GM19239 (cell line): ENCODE data around the gene NOSTRIN.
"Not testable (repeated sequence)": the region's sequence is repeated elsewhere in the genome, so short reads cannot be mapped to it uniquely, and the experiment has no call there.

Experiments
- DNase-seq: peaks from one replicate; pipeline ENCODE4 v3.0.0; 2011; ENCODE audit warnings: low spot score; ENCODE audit not compliant: insufficient read length
- FAIRE-seq: peaks from 2 replicates; lab custom pipeline; 2011; peaks lifted over from hg19 to GRCh38; lab: Jason Lieb, UNC

The NOSTRIN gene

GRCh38 chr2:168787782-168788376 lies 14.6 kb upstream of the NOSTRIN start:
- no peak for DNase-seq
- no peak for FAIRE-seq

GRCh38 chr2:168789776-168790175 lies 12.7 kb upstream of the NOSTRIN start:
- DNase-seq (no peak), FAIRE-seq (no peak)

DNA sequence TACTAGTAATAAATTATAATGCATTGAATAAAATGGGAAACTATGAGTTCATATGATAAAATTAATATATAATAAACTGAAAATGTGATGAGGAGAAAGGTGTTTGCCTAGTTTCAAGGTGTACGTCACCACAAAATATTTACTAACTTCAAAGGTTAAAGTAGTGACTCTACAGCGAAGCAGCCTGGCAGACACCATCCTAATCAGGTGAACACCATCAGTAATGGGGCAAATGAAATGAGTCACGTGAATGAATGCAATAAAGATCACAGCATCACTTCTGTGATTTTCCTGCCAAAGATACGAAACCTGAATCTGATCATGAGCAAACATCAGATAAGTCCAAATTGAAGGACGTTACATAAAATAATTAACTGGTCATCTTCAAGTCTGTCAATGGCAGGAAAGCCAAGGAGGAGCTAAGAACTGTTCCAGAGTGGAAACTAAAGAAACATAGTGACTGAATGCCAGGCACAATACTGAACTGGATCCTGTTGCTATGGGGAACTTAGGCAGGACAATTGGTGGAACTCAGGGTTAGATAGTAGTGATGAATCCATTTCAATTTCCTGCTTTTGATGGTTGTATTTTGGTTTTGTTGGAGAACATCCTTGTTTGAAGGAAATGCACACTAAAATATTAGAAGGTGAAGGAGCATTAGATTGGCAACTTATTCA lies 12.1 kb upstream of the NOSTRIN start:
- FAIRE-seq (no peak), DNase-seq (no peak)

DNA sequence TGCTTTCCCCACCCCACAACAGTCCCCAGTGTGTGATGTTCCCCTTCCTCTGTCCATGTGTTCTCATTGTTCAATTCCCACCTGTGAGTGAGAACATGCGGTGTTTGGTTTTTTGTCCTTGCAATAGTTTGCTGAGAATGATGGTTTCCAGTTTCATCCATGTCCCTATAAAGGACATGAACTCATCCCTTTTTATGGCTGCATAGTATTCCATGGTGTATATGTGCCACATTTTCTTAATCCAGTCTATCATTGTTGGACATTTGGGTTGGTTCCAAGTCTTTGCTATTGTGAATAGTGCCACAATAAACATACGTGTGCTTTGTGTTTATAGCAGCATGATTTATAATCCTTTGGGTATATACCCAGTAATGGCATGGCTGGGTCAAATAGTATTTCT lies 11.3 kb upstream of the NOSTRIN start:
- not testable (repeated sequence) for DNase-seq, FAIRE-seq

DNA sequence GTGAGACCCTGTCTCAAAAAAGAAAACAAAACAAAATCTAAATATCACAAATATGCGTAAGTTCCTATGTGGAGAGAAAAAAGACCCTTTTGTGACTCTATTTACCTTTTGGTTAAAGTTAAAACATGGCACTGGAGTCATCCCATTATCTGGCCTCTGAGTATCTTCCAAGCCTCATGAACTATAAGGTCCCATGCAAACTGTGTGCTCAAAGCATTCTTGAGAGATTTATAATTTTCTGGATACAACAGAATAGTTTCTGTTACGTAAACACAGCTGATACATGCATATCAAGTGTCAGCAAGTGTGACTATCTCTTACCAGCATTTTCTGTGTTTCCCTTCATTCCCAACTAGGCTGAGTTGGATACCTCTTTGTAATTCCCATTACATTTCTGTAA lies 8.8 kb upstream of the NOSTRIN start:
- FAIRE-seq: no peak
- no peak for DNase-seq

DNA sequence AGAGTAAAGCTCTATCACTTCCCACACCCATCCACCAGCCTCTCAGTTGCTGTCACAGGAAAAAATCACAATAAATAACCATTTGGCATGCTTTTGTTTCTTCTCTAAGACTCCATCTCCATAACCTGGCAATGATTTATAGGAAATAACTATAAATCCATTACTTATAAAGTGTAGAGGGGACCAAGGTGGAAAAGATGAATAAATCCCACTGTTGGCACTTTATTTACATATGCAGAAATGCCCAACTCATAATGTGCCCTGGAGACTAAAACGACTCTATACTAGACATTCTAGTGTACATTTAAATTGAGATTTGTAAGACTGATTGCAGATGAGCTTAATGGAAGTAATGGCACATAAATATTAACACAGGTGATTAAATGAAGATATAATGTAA lies 7.5 kb upstream of the NOSTRIN start:
- DNase-seq (no peak), FAIRE-seq (no peak)

DNA sequence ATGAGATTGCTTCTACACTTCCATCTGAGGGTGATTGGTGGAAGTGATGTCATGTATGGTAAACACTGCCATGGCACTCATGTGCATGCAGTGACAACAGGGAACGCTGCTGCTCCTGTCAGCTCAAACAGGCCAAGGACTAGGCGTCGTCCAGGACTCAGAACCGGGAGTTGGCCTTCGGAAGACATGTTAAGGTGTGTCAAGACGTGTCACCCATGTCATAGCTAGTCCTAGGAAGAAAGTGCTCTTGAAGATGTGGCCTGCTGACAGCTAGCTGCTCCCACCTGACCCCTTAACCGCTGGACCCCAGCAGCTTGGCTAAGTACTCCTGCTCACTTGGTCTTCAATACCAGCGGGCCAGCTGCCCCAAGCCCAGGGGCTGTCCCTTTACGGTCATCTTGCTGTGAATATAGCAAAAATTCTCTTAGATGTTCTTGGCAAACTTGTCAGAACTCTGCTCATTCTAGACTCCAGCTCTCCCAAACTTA lies 6.3 kb upstream of the NOSTRIN start:
- DNase-seq (no peak), FAIRE-seq (no peak)

GRCh38 chr2:168796583-168797285 lies 5.7 kb upstream of the NOSTRIN start:
- DNase-seq: no peak
- FAIRE-seq: no peak

GRCh38 chr2:168797286-168797655 lies 5.2 kb upstream of the NOSTRIN start:
- no peak for DNase-seq
- FAIRE-seq: no peak

GRCh38 chr2:168798076-168798887 lies 4.2 kb upstream of the NOSTRIN start:
- FAIRE-seq: no peak
- no peak for DNase-seq

DNA sequence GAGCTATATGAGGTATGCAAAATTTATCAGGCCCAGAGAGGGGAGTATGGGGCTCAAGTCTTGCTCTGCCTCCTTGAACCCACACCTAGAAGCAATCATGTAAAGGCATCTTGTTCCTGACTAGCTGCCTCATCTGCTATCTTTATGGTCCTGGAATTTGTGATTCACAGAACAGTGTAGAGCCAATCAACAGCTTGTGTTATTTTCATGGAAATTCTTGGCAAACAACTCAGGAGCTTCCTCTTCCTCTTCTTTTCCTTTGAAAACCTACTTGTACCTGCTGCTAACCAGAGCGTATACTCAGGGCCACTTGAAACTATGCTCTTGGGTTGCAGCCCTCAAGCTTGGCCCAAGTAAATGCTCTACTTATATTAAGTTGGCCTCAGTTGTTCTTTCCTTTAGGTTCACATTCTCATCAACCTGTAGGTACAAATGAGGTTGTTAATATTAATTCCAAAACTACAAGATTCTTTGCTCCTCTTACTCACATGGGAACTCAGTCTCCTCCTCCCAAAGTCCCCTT lies 3.5 kb upstream of the NOSTRIN start:
- no peak for FAIRE-seq

DNA sequence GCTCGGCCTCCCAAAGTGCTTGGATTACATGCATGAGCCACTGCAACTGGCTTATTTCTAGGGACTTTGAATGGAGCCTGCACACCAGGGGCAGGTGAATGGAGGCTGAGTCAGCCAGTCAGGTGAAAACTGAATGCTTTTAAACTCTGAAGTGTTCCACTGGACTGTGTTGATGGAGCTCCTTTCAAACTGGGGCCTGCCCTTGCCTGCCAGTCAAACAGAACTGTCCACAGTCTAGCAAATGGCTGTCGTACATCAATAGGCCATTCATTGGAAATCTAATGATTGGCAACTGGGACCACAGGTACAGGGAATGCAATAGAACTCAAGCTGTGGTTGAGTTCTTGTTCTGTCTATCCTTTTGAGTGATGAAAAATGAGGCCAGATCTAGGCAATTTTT lies 966 bp upstream of the NOSTRIN start:
- FAIRE-seq (no peak), DNase-seq (no peak)

More for the DNA sequence above, 3.5 kb upstream of the NOSTRIN start:
- no peak for DNase-seq

DNA sequence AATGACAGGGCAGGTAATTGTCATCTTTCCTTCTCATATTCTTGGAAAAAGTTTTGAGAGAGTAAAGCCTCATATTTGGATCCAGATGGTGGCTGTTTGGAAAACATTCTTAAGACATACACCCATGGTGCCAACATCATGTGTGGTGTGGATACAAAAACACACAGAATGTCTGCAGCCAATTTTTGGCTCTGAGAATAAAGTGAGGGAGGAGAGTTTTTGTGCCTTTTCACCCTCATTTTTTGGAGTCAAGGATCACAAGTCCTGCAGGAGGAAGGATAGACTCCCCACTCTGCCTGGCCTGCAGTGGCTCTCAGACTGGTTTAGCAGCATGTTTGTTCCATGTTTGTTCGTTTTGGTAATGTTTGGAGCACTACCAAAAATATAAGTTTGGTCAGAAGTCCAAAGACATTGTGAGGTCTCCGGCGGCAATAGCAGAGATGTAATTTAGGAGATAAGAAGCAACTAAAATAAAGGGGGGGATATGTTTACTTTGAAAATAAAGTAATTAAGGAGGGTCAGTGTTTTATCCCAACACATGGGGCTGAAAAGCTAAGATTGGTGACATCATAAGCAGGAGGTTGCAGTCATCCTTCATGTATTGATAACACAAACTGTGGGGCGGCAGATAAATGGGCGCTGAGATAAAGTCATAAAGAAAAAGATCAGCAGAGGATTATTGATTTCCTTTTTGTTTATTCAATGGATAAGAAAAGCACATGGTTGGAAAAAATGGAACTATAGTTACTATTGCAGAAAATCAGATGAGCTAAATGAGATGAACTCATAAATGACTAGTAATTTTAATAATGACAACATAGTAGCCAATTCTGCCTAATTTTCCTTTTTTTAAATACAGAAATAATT lies 655 bp downstream of the NOSTRIN start:
- no peak for DNase-seq
- no peak for FAIRE-seq

DNA sequence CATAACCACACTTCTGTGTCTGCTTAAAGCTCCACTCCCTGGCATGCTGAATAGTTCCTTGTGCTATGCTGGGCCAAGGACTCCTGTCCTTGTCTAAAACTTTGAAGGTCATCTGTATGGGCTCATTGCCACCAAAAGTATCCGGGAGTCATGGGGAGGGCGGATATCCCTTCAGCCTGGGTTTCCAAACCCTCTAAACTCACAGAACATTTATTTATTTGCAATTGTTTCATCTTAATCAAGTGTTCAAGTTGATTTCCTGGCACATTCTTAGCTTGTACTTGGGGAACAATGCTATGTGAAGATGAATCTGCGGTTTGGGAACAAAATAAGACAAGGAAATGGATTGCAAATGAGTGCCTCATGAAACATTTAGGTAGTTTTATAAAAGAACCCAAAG lies 1.8 kb downstream of the NOSTRIN start:
- FAIRE-seq (no peak), DNase-seq (no peak)

DNA sequence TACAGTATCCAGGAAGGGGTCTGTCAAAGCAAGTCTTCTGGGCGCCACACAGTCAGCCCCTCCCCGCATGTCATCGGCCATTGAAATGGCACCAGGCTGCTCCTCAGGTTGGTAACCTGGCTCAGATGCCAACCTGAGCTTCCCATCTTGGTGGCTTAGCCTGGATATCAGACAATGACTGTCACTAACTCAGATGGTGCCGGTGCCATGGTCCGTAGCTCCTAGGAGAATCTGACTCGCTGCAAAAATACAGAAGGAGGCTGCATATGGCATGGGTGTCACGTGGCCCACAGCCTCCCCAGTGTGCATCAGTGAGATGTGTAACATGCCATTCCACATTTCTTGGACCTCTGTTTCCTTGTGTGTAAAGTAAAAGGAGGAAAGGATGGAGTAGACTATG lies 3.2 kb downstream of the NOSTRIN start:
- no peak for DNase-seq
- FAIRE-seq: no peak

- DNase-seq (no peak), FAIRE-seq (no peak)
Observed at GRCh38 chr2:168809537-168809936, 7.1 kb downstream of the NOSTRIN start.

GRCh38 chr2:168810235-168810634 lies 7.8 kb downstream of the NOSTRIN start:
- FAIRE-seq: no peak
- no peak for DNase-seq

- DNase-seq (no peak), FAIRE-seq (no peak)
Observed at GRCh38 chr2:168811696-168812095, 9.3 kb downstream of the NOSTRIN start.

- DNase-seq: no peak
- FAIRE-seq: no peak
Observed at GRCh38 chr2:168814046-168814445, 11.6 kb downstream of the NOSTRIN start.
